Prostate gland (tissue), 2 donors: ENCODE results near the gene SND1.

Source experiments
- POLR2A ChIP-seq: fragments of 450-650 bp; IDR thresholded peaks from one replicate; pipeline ENCODE4 v1.6.1; 2016; ENCODE audit warnings: antibody characterized with exemption, mild to moderate bottlenecking
- TF ChIP-seq, protein P1 (sequence below), 4 experiments: fragments of 200-600 bp in 2 of 4; fragments of 450-650 bp in 2 of 4; sonication (generic) in 2 of 4; IDR thresholded peaks; 1 replicate in 3 of 4; 2 replicates in 1 of 4; pipeline ENCODE4 v1.5.1; 2016 to 2019; ENCODE audit warnings: antibody characterized with exemption in 4 of 4, mild to moderate bottlenecking in 2 of 4, moderate library complexity in 2 of 4

DNA sequence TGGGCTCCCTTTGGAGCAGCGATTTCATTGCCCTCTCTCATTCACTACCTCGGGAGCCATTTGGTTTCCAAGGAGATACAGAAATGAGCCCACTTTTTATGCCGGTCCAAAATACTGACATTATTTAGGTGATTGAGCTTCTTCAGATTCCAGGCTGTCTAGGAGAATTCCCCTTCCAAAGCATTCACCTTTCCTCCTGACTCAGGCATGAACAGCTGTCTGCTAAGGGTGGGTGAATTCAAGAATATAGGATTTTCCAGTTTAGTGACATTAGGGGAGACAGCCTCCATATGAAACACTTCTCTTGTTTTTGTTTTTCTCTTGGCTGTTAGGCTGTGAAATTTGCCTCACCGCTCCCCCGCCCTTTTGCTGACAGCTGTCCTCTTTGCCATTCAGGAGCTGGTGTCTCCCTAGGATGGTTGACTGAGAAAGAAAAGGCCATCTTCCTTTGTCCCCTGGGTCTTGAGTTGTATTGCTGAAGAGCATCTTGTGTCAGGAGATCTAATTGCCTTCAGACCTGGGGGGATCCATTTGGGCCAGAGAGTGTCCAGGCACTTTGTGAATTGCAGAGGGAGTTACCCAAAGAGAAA is 322.5 kb downstream of the SND1 start:
- TF ChIP-seq POLR2A, result no peak
- TF ChIP-seq, protein P1, sequence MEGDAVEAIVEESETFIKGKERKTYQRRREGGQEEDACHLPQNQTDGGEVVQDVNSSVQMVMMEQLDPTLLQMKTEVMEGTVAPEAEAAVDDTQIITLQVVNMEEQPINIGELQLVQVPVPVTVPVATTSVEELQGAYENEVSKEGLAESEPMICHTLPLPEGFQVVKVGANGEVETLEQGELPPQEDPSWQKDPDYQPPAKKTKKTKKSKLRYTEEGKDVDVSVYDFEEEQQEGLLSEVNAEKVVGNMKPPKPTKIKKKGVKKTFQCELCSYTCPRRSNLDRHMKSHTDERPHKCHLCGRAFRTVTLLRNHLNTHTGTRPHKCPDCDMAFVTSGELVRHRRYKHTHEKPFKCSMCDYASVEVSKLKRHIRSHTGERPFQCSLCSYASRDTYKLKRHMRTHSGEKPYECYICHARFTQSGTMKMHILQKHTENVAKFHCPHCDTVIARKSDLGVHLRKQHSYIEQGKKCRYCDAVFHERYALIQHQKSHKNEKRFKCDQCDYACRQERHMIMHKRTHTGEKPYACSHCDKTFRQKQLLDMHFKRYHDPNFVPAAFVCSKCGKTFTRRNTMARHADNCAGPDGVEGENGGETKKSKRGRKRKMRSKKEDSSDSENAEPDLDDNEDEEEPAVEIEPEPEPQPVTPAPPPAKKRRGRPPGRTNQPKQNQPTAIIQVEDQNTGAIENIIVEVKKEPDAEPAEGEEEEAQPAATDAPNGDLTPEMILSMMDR (IDR thresholded peaks at IDR 0.05), result no peak
